Measurements from ENCODE around the gene LHFPL3. TPM values are rescaled to one million over a fixed set of nuclear protein-coding genes. Genes with fewer than 3 reads are reported as not detected.

LHFPL3 gene
- total RNA-seq, 1 experiment from 2014 or later, result 0.83 TPM

GRCh38 chr7:104883718-104884452 is 555.5 kb downstream of the LHFPL3 start (continued):
- TF ChIP-seq ZNF532 (CRISPR knock-in tag; IDR thresholded peaks at IDR 0.05; ENCODE audit: borderline replicate concordance) (0 out of 2 replicates have a peak, but pooled peaks have one; percentile 9), MLX (CRISPR knock-in tag; IDR thresholded peaks at IDR 0.05) (no peak), SMAD3 (CRISPR knock-in tag; IDR thresholded peaks at IDR 0.05; ENCODE audit: borderline replicate concordance) (no peak), USF2 (CRISPR knock-in tag; IDR thresholded peaks at IDR 0.05) (peak; percentile 61), SOX15 (CRISPR knock-in tag; IDR thresholded peaks at IDR 0.05) (no peak), E2F5 (CRISPR knock-in tag; IDR thresholded peaks at IDR 0.05) (no peak), KAT7 (CRISPR knock-in tag; IDR thresholded peaks at IDR 0.05; ENCODE audit: borderline replicate concordance) (no peak)
- TF ChIP-seq, protein P1, sequence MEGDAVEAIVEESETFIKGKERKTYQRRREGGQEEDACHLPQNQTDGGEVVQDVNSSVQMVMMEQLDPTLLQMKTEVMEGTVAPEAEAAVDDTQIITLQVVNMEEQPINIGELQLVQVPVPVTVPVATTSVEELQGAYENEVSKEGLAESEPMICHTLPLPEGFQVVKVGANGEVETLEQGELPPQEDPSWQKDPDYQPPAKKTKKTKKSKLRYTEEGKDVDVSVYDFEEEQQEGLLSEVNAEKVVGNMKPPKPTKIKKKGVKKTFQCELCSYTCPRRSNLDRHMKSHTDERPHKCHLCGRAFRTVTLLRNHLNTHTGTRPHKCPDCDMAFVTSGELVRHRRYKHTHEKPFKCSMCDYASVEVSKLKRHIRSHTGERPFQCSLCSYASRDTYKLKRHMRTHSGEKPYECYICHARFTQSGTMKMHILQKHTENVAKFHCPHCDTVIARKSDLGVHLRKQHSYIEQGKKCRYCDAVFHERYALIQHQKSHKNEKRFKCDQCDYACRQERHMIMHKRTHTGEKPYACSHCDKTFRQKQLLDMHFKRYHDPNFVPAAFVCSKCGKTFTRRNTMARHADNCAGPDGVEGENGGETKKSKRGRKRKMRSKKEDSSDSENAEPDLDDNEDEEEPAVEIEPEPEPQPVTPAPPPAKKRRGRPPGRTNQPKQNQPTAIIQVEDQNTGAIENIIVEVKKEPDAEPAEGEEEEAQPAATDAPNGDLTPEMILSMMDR (IDR thresholded peaks at IDR 0.05), result peak; percentile 91

DNA sequence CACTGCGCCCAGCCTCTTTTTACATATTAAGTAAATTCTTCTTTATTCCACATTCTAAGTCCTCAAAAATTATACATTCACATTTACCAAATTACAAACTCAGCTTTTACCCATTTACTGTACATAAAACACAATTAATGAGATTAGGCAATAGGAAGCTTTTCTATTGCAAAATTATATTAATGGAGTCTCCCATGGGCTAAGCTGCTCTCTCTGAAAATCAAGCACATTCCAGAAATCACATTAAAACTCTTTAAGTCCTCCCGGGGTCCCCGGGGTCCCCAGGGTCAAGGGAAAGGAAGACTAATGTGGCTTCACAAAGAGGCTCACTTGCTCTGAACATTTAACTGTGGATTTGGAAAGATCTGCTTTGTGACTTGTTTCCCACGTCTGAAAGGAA is 558.2 kb downstream of the LHFPL3 start:
- H3K4me1 Mint-ChIP-seq, result peaks cover 12% of the 10 kb centered on the region
- H3K36me3 Mint-ChIP-seq, result no peaks in the 10 kb centered on the region; the same call in 1 of the 2 replicates
- ATAC-seq (no peak), DNase-seq (ENCODE audit: low spot score) (no peak)
- peaks cover 15% of the 10 kb centered on the region for H3K9me3 Mint-ChIP-seq
- peaks cover 14% of the 10 kb centered on the region; the same call in 1 of the 2 replicates for H3K27me3 Mint-ChIP-seq (ENCODE audit: low read depth)
- H3K27ac Mint-ChIP-seq, result no peak overlapping the region
- no peak overlapping the region for H3K4me3 Mint-ChIP-seq
- ChIA-PET POLR2A (no interaction called here), CTCF (no interaction called here)
- TF ChIP-seq, protein P2, sequence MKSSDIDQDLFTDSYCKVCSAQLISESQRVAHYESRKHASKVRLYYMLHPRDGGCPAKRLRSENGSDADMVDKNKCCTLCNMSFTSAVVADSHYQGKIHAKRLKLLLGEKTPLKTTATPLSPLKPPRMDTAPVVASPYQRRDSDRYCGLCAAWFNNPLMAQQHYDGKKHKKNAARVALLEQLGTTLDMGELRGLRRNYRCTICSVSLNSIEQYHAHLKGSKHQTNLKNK (CRISPR knock-in tag; IDR thresholded peaks at IDR 0.05), result no peak
- TF ChIP-seq IRF2 (CRISPR knock-in tag; IDR thresholded peaks at IDR 0.05; ENCODE audit: borderline replicate concordance, low read depth) (no peak), JUN (CRISPR knock-in tag; IDR thresholded peaks at IDR 0.05) (no peak), FOXJ3 (CRISPR knock-in tag; IDR thresholded peaks at IDR 0.05; ENCODE audit: borderline replicate concordance) (no peak), ETV6 (CRISPR knock-in tag; IDR thresholded peaks at IDR 0.05) (no peak), IRF1 (CRISPR knock-in tag; IDR thresholded peaks at IDR 0.05) (no peak), E2F1 (CRISPR knock-in tag; IDR thresholded peaks at IDR 0.05) (no peak), E2F5 (CRISPR knock-in tag; IDR thresholded peaks at IDR 0.05) (no peak), ZNF671 (CRISPR knock-in tag; IDR thresholded peaks at IDR 0.05) (no peak), CREB1 (CRISPR knock-in tag; IDR thresholded peaks at IDR 0.05) (no peak), EMX1 (CRISPR knock-in tag; IDR thresholded peaks at IDR 0.05) (no peak), USF2 (CRISPR knock-in tag; IDR thresholded peaks at IDR 0.05) (no peak)
- TF ChIP-seq, protein P3, sequence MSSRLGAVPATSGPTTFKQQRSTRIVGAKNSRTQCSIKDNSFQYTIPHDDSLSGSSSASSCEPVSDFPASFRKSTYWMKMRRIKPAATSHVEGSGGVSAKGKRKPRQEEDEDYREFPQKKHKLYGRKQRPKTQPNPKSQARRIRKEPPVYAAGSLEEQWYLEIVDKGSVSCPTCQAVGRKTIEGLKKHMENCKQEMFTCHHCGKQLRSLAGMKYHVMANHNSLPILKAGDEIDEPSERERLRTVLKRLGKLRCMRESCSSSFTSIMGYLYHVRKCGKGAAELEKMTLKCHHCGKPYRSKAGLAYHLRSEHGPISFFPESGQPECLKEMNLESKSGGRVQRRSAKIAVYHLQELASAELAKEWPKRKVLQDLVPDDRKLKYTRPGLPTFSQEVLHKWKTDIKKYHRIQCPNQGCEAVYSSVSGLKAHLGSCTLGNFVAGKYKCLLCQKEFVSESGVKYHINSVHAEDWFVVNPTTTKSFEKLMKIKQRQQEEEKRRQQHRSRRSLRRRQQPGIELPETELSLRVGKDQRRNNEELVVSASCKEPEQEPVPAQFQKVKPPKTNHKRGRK (CRISPR knock-in tag; IDR thresholded peaks at IDR 0.05; ENCODE audit: borderline replicate concordance), result no peak

Measured in WTC11 (cell line).